Suprapubic skin (tissue), 3 donors: ENCODE measurements around the gene SEMA5A.

Experiments
- POLR2A ChIP-seq, 2 donors: fragments of 450-650 bp; IDR thresholded peaks; one replicate each; pipeline ENCODE4 v1.6.1; 2017; ENCODE audit warnings: antibody characterized with exemption in 2 of 2, mild to moderate bottlenecking in 2 of 2, moderate library complexity in 2 of 2
- TF ChIP-seq, protein P1 (sequence below), 2 donors: fragments of 200-600 bp in 1 of 2; fragments of 450-650 bp in 1 of 2; sonication (generic) in 1 of 2; IDR thresholded peaks; one replicate each; pipeline ENCODE4 v1.5.1; 2016 to 2019; ENCODE audit warnings: antibody characterized with exemption in 2 of 2, mild to moderate bottlenecking in 1 of 2, moderate library complexity in 1 of 2

DNA sequence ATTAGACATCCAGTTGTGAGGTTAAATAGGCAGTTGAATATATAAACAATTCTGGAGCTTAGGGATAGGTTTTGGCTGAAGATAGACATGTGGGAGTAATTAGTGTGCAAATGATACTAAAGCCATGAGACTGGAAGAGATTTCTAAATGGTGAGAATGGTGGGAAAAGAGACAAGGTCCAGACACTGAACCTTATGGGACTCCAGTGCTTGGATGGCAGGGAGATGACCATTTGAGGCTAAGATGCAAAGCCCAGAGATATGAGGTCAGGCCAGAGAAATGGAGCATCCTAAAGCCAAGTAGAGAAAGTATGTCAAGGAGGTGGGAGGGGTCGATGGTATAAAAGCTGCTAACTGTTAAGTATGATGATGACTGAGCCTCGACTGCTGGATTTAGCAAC, 115.6 kb downstream of the SEMA5A start:
- TF ChIP-seq, protein P1, sequence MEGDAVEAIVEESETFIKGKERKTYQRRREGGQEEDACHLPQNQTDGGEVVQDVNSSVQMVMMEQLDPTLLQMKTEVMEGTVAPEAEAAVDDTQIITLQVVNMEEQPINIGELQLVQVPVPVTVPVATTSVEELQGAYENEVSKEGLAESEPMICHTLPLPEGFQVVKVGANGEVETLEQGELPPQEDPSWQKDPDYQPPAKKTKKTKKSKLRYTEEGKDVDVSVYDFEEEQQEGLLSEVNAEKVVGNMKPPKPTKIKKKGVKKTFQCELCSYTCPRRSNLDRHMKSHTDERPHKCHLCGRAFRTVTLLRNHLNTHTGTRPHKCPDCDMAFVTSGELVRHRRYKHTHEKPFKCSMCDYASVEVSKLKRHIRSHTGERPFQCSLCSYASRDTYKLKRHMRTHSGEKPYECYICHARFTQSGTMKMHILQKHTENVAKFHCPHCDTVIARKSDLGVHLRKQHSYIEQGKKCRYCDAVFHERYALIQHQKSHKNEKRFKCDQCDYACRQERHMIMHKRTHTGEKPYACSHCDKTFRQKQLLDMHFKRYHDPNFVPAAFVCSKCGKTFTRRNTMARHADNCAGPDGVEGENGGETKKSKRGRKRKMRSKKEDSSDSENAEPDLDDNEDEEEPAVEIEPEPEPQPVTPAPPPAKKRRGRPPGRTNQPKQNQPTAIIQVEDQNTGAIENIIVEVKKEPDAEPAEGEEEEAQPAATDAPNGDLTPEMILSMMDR (IDR thresholded peaks at IDR 0.05), result no peak
- no peak for TF ChIP-seq POLR2A (IDR thresholded peaks at IDR 0.05)
